ENCODE data around the gene PRICKLE4. TPM values are rescaled to one million over a fixed set of nuclear protein-coding genes. Genes with fewer than 3 reads are reported as not detected.
A peak's percentile ranks its signal among the peaks of the same experiment; 100 is the strongest.

Gene PRICKLE4
- total RNA-seq, 1 experiment from 2014 or later, result 0.70 TPM

GRCh38 chr6:41785689-41786450 lies 5.3 kb downstream of the PRICKLE4 start:
- H3K27me3 Mint-ChIP-seq (ENCODE audit: low read depth), result peaks cover 55% of the 10 kb centered on the region
- WGBS (ENCODE audit: extremely low coverage, insufficient read length, low lambda C conversion rate), result no CpG with 5 or more reads among the region's 29 CpGs
- DNase-seq, result peak; percentile 55
- Histone ChIP-seq H3K9ac (ENCODE audit: extremely low read depth, insufficient read length, low read length) (no peak overlapping the region), H3K4ac (ENCODE audit: low read depth, low read length) (no peak overlapping the region), H3K79me1 (ENCODE audit: insufficient read depth, low read depth, low read length, poor library complexity, severe bottlenecking) (no peaks in the 10 kb centered on the region), H3T11ph (ENCODE audit: low read length) (no peak overlapping the region), H3K23me2 (ENCODE audit: insufficient read length, low read depth, low read length, poor library complexity, severe bottlenecking) (peaks cover 8% of the 10 kb centered on the region), H4K5ac (ENCODE audit: insufficient read length, low read depth, low read length) (no peak overlapping the region), H3K4me2 (ENCODE audit: insufficient read depth, insufficient read length, low read length) (peak overlapping the region; percentile 95), H3K18ac (ENCODE audit: insufficient read length, low read depth, low read length) (no peak overlapping the region), H3K14ac (ENCODE audit: insufficient read depth, low read length) (no peak overlapping the region), H3K27me3 (ENCODE audit: insufficient read depth, low read length) (peaks cover 17% of the 10 kb centered on the region; the same call in 1 of the 2 replicates), H4K8ac (replicated peaks; ENCODE audit: insufficient read length, low read depth, low read length) (no peak overlapping the region), H4K91ac (ENCODE audit: insufficient read length, low read depth, low read length) (no peak overlapping the region), H2BK20ac (ENCODE audit: low read depth, low read length, poor library complexity, severe bottlenecking) (no peak overlapping the region), H2BK12ac (ENCODE audit: insufficient read length, low read depth, low read length) (no peak overlapping the region), H2BK5ac (ENCODE audit: insufficient read length, low read length) (no peak overlapping the region), H2BK15ac (ENCODE audit: low read depth, low read length) (no peak overlapping the region), H3K56ac (ENCODE audit: insufficient read length, low read depth, low read length) (no peak overlapping the region), H3K27ac (ENCODE audit: insufficient read length, low read depth, low read length) (no peak overlapping the region), H2BK120ac (ENCODE audit: low read depth, low read length, poor library complexity, severe bottlenecking) (no peak overlapping the region), H3K4me1 (ENCODE audit: insufficient read depth, low read length) (no peaks in the 10 kb centered on the region), H3K23ac (ENCODE audit: insufficient read length, low read depth, low read length) (no peak overlapping the region), H3K9me3 (ENCODE audit: control insufficient read depth, low read depth, low read length) (no peaks in the 10 kb centered on the region), H2AFZ (ENCODE audit: low read length) (no peak overlapping the region), H2AK5ac (ENCODE audit: insufficient read length, low read length) (no peak overlapping the region), H3K79me2 (ENCODE audit: insufficient read depth, low read length) (peaks cover 2% of the 10 kb centered on the region; the same call in 1 of the 2 replicates), H4K20me1 (ENCODE audit: control insufficient read depth, insufficient read depth, insufficient read length) (no peaks in the 10 kb centered on the region)
- no peaks in the 10 kb centered on the region; a peak in 3 of 5 replicates for H3K9me3 Mint-ChIP-seq
- H3K36me3 Mint-ChIP-seq (ENCODE audit: insufficient read depth in 1 of 3, low read depth in 3 of 3), result peaks cover 12 to 21% (median 16%) of the 10 kb centered on the region in 3 experiments
- H3K4me3 Mint-ChIP-seq, result peak overlapping the region; percentile 95 to 98
- no peak overlapping the region for H3K27ac Mint-ChIP-seq
- peaks cover 16 to 24% of the 10 kb centered on the region in 2 experiments for H3K4me1 Mint-ChIP-seq
- TF ChIP-seq CTCF (conservative IDR thresholded peaks at IDR 0.05), result no peak
